ENCODE measurements around the gene EPN1. TPM values are rescaled to one million over a fixed set of nuclear protein-coding genes. Genes with fewer than 3 reads are reported as not detected.

EPN1 gene
- total RNA-seq, 3 donors from 2014 or later (not counting 1 experiment from before 2014, with no cell fraction given) = 47.6 to 56.4 (median 51.8) TPM

DNA sequence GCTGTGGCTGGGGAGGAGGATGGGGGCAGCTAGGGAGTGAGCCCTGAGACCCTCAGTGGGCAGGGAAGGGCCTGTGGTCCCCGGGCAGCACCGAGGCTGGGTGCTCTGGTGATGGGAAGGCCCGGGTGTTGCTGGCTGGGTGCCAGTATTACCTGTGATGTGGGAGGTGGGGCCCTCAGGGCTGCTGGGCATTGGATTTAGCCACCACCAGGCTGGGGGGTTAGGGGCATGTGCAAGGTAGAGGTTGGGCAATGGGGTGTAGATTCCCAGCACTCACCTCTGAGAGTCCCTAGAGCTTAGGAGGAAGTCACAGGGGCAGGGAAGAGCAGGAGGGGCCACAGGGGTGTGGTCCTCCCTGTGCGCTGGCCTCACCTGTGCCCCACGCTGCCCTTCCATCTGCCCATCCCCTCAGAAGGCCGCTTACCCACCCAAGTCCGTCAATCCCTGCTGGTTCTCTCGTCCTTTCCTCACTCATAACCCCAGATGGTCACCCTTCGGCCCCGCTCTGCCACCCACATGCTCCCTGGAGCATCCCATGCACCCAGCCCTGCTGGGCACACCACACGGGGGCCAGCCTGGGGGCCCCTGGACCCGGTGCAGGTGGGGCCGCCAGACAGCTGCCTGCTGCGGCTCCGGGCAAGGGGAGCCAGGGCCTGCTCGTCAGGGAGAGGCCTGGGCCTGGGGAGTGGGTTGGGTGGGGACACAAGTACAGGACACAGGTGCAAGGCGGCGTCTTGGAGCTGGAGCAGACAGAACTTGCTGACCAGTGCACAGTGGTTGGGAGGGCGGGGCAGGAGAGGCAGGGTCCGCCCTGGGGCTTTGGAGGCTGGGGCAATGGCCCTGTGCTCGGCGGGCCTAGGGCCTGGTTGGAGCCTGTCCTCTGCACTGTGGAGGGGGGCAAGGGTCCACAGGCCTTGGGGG is 12.5 kb downstream of the EPN1 start:
- no peak for DNase-seq
- Histone ChIP-seq H3K4me1 (ENCODE audit: control insufficient read depth, insufficient read depth, low read length) (peaks cover 7% of the 10 kb centered on the region), H3K27ac (ENCODE audit: low read length) (no peak overlapping the region), H3K9me3 (ENCODE audit: control insufficient read depth, insufficient read depth, low read length) (no peaks in the 10 kb centered on the region), H3K27me3 (ENCODE audit: control insufficient read depth, insufficient read depth, low read length) (no peaks in the 10 kb centered on the region), H3K4me3 (ENCODE audit: low read length) (no peak overlapping the region), H3K36me3 (ENCODE audit: control insufficient read depth, insufficient read depth, low read length) (peaks cover 55% of the 10 kb centered on the region)
- no peak for ATAC-seq
- no peaks in the 10 kb centered on the region for H3K36me3 Mint-ChIP-seq
- H3K27ac Mint-ChIP-seq = peak overlapping the region in 1 of 2 donors; percentile 29
- TF ChIP-seq, protein P1, sequence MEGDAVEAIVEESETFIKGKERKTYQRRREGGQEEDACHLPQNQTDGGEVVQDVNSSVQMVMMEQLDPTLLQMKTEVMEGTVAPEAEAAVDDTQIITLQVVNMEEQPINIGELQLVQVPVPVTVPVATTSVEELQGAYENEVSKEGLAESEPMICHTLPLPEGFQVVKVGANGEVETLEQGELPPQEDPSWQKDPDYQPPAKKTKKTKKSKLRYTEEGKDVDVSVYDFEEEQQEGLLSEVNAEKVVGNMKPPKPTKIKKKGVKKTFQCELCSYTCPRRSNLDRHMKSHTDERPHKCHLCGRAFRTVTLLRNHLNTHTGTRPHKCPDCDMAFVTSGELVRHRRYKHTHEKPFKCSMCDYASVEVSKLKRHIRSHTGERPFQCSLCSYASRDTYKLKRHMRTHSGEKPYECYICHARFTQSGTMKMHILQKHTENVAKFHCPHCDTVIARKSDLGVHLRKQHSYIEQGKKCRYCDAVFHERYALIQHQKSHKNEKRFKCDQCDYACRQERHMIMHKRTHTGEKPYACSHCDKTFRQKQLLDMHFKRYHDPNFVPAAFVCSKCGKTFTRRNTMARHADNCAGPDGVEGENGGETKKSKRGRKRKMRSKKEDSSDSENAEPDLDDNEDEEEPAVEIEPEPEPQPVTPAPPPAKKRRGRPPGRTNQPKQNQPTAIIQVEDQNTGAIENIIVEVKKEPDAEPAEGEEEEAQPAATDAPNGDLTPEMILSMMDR (IDR thresholded peaks at IDR 0.05) = no peak
- intact Hi-C loops (cut with micrococcal nuclease) = no loop called here
- no peaks in the 10 kb centered on the region for H3K9me3 Mint-ChIP-seq
- peaks cover 5 to 17% of the 10 kb centered on the region in 2 donors for H3K4me1 Mint-ChIP-seq
- WGBS (ENCODE audit: insufficient coverage) = 96% methylated on average over 22 of the region's 22 CpGs
- H3K27me3 Mint-ChIP-seq (ENCODE audit: low read depth in 2 of 2) = no peaks in the 10 kb centered on the region
- no peak overlapping the region for H3K4me3 Mint-ChIP-seq

GRCh38 chr19:55688422-55689218 is 13.6 kb downstream of the EPN1 start:
- Histone ChIP-seq H3K9me3 (ENCODE audit: control insufficient read depth, insufficient read depth, low read length) (no peaks in the 10 kb centered on the region), H3K36me3 (ENCODE audit: control insufficient read depth, insufficient read depth, low read length) (peaks cover 61% of the 10 kb centered on the region), H3K27ac (ENCODE audit: low read length) (no peak overlapping the region), H3K4me3 (ENCODE audit: low read length) (no peak overlapping the region), H3K4me1 (ENCODE audit: control insufficient read depth, insufficient read depth, low read length) (peaks cover 7% of the 10 kb centered on the region), H3K27me3 (ENCODE audit: control insufficient read depth, insufficient read depth, low read length) (no peaks in the 10 kb centered on the region)
- H3K4me1 Mint-ChIP-seq = peaks cover 3 to 17% of the 10 kb centered on the region in 2 donors
- no peak for ATAC-seq
- H3K4me3 Mint-ChIP-seq = no peak overlapping the region
- WGBS (ENCODE audit: insufficient coverage) = 78% methylated on average over 25 of the region's 27 CpGs
- no peak overlapping the region for H3K27ac Mint-ChIP-seq
- DNase-seq = no peak
- H3K36me3 Mint-ChIP-seq = no peaks in the 10 kb centered on the region
- no peaks in the 10 kb centered on the region for H3K9me3 Mint-ChIP-seq
- no peaks in the 10 kb centered on the region for H3K27me3 Mint-ChIP-seq (ENCODE audit: low read depth in 2 of 2)
- TF ChIP-seq, protein P1 (IDR thresholded peaks at IDR 0.05) = no peak
- intact Hi-C loops (cut with micrococcal nuclease) = no loop called here

GRCh38 chr19:55689411-55690108 is 14.5 kb downstream of the EPN1 start:
- no peak overlapping the region for H3K27ac Mint-ChIP-seq
- peaks cover 0 to 16% of the 10 kb centered on the region in 2 donors for H3K4me1 Mint-ChIP-seq
- no peak for ATAC-seq
- H3K9me3 Mint-ChIP-seq = no peaks in the 10 kb centered on the region
- no peaks in the 10 kb centered on the region for H3K27me3 Mint-ChIP-seq (ENCODE audit: low read depth in 2 of 2)
- TF ChIP-seq, protein P1 (IDR thresholded peaks at IDR 0.05) = no peak
- H3K4me3 Mint-ChIP-seq = no peak overlapping the region
- 96% methylated on average over 35 of the region's 35 CpGs for WGBS (ENCODE audit: insufficient coverage)
- Histone ChIP-seq H3K36me3 (ENCODE audit: control insufficient read depth, insufficient read depth, low read length) (peaks cover 64% of the 10 kb centered on the region), H3K4me3 (ENCODE audit: low read length) (no peak overlapping the region), H3K27ac (ENCODE audit: low read length) (no peak overlapping the region), H3K27me3 (ENCODE audit: control insufficient read depth, insufficient read depth, low read length) (no peaks in the 10 kb centered on the region), H3K4me1 (ENCODE audit: control insufficient read depth, insufficient read depth, low read length) (peaks cover 7% of the 10 kb centered on the region), H3K9me3 (ENCODE audit: control insufficient read depth, insufficient read depth, low read length) (no peaks in the 10 kb centered on the region)
- no peak for DNase-seq
- intact Hi-C loops (cut with micrococcal nuclease) = no loop called here
- H3K36me3 Mint-ChIP-seq = no peaks in the 10 kb centered on the region

Measured in natural killer cell (primary cell).